Caco-2 (cell line): Measurements from ENCODE around the gene OMP. TPM values are rescaled to one million over a fixed set of nuclear protein-coding genes. Genes with fewer than 3 reads are reported as not detected.

ENCODE experiments used
- BruUV-seq: library from RNA; stranded (reverse); fragments of 400-500 nt; replicated peaks from 2 replicates; lab custom pipeline; 2021; lab: Mats Ljungman, UMichigan
- CTCF ChIA-PET: fragments of 300-600 bp; sonication (Branson Sonifier 250); formaldehyde crosslinking; loops from one replicate; lab custom pipeline; 2022; ENCODE audit warnings: antibody characterized with exemption; lab: Charles Lee
- POLR2A ChIA-PET: fragments of 300-600 bp; sonication (Branson Sonifier 250); formaldehyde crosslinking; loops from one replicate; lab custom pipeline; 2022; ENCODE audit warnings: antibody characterized with exemption; lab: Charles Lee
- DNase-seq, 2 experiments: peaks; one replicate each; pipeline versions ENCODE4 v3.0.0 to v3.0.0-alpha.2; 2020 to 2022
- H3K27me3 ChIP-seq: replicated peaks from 2 replicates; pipeline ENCODE4 v1.6.0; 2011; ENCODE audit warnings: low read length; ENCODE audit not compliant: control insufficient read depth, insufficient read depth
- H3K36me3 ChIP-seq: 2 replicates; pipeline ENCODE4 v1.5.1; 2011; ENCODE audit warnings: low read length; ENCODE audit not compliant: control insufficient read depth, insufficient read depth
- H3K4me1 ChIP-seq: fragments of 250-450 bp; sonication (Bioruptor Pico); 2 replicates; pipeline ENCODE4 v1.5.1; 2020; ENCODE audit warnings: mild to moderate bottlenecking
- H3K4me3 ChIP-seq: 2 replicates; pipeline ENCODE4 v1.5.1; 2011; ENCODE audit warnings: low read depth, mild to moderate bottlenecking, control low read depth, low read length
- H3K9me3 ChIP-seq: fragments of 250-450 bp; sonication (Bioruptor Pico); 2 replicates; pipeline ENCODE4 v1.5.1; 2020; ENCODE audit warnings: mild to moderate bottlenecking, moderate library complexity
- H3K27ac Mint-ChIP-seq: one replicate; pipeline ENCODE4 v1.8.0; 2022; ENCODE audit warnings: mixed read lengths; ENCODE audit not compliant: unreplicated experiment
- H3K27me3 Mint-ChIP-seq: one replicate; pipeline ENCODE4 v1.8.0; 2022; ENCODE audit warnings: mixed read lengths; ENCODE audit not compliant: insufficient read depth, unreplicated experiment
- H3K36me3 Mint-ChIP-seq: one replicate; pipeline ENCODE4 v1.8.0; 2022; ENCODE audit warnings: mild to moderate bottlenecking, mixed read lengths; ENCODE audit not compliant: insufficient read depth, unreplicated experiment
- H3K4me1 Mint-ChIP-seq: one replicate; pipeline ENCODE4 v1.8.0; 2022; ENCODE audit warnings: low read depth, mixed read lengths; ENCODE audit not compliant: unreplicated experiment
- H3K4me3 Mint-ChIP-seq: one replicate; pipeline ENCODE4 v1.8.0; 2022; ENCODE audit warnings: mild to moderate bottlenecking, moderate library complexity, mixed read lengths; ENCODE audit not compliant: unreplicated experiment
- H3K9me3 Mint-ChIP-seq: one replicate; pipeline ENCODE4 v1.8.0; 2022; ENCODE audit warnings: mixed read lengths; ENCODE audit not compliant: unreplicated experiment
- CTCF ChIP-seq, 2 experiments: fragments of 200-600 bp in 1 of 2; IDR thresholded peaks; 1 replicate in 1 of 2; 2 replicates in 1 of 2; pipeline versions ENCODE4 v1.5.1 to v1.8.0; 2011 to 2022; ENCODE audit warnings: antibody characterized with exemption in 1 of 2, control low read depth in 1 of 2, inconsistent platforms in 1 of 2, low read depth in 1 of 2, low read length in 1 of 2, mild to moderate bottlenecking in 1 of 2, moderate library complexity in 1 of 2; ENCODE audit not compliant: insufficient read depth in 1 of 2, severe bottlenecking in 1 of 2, unreplicated experiment in 1 of 2
- intact Hi-C: fragments of 100-400 bp; cut with micrococcal nuclease; formaldehyde crosslinking; loops from one replicate; pipeline ENCODE4 v1.10.0; 2022; ENCODE audit not compliant: unreplicated experiment
- total RNA-seq: library from RNA; stranded (reverse); gene quantifications from 2 replicates; pipeline ENCODE4 v1.2.3, GENCODE V29; 2022

OMP gene
- total RNA-seq, 1 experiment from 2014 or later: 0.70 TPM

- TF ChIP-seq CTCF (IDR thresholded peaks at IDR 0.05; ENCODE audit: insufficient read depth in 1 of 2, low read depth in 1 of 2, low read length in 1 of 2, severe bottlenecking in 1 of 2, unreplicated experiment in 1 of 2): no peak
- no peak overlapping the region for H3K27ac Mint-ChIP-seq
- H3K27me3 ChIP-seq: no peaks in the 10 kb centered on the region
- DNase-seq: no peak
- H3K36me3 Mint-ChIP-seq: no peaks in the 10 kb centered on the region
- H3K4me1 ChIP-seq: peaks cover 32% of the 10 kb centered on the region
- no peaks in the 10 kb centered on the region for H3K36me3 ChIP-seq
- peaks cover 30% of the 10 kb centered on the region for H3K4me1 Mint-ChIP-seq
- no peak overlapping the region for H3K4me3 ChIP-seq
- H3K27me3 Mint-ChIP-seq: no peaks in the 10 kb centered on the region
- no peaks in the 10 kb centered on the region for H3K9me3 ChIP-seq
- peak overlapping the region; percentile 23 for H3K4me3 Mint-ChIP-seq
- CTCF ChIA-PET: interaction anchor here (0.6 to 0.8 kb wide), 3 partner anchors 48 to 1349 kb away, joined by 3 to 4 read pairs (median 3); no protein-coding TSS in a partner anchor
- intact Hi-C loops: no loop called here
- H3K9me3 Mint-ChIP-seq: no peaks in the 10 kb centered on the region
- POLR2A ChIA-PET: no interaction called here
- BruUV-seq: no TSS peak
These were observed 45.2 kb downstream of the OMP start for GRCh38 chr11:77147668-77148321.

- no peak for TF ChIP-seq CTCF (IDR thresholded peaks at IDR 0.05; ENCODE audit: insufficient read depth in 1 of 2, low read depth in 1 of 2, low read length in 1 of 2, severe bottlenecking in 1 of 2, unreplicated experiment in 1 of 2)
- H3K27me3 ChIP-seq: no peaks in the 10 kb centered on the region
- no peak overlapping the region for H3K27ac Mint-ChIP-seq
These were observed 46.5 kb downstream of the OMP start for GRCh38 chr11:77148963-77149715.

GRCh38 chr11:77149716-77150392 is 47.2 kb downstream of the OMP start:
- TF ChIP-seq CTCF (IDR thresholded peaks at IDR 0.05; ENCODE audit: insufficient read depth in 1 of 2, low read depth in 1 of 2, low read length in 1 of 2, severe bottlenecking in 1 of 2, unreplicated experiment in 1 of 2): no peak
- Histone ChIP-seq H3K36me3 (no peaks in the 10 kb centered on the region), H3K9me3 (no peaks in the 10 kb centered on the region), H3K4me1 (peaks cover 24% of the 10 kb centered on the region), H3K27me3 (no peaks in the 10 kb centered on the region), H3K4me3 (no peak overlapping the region)
- no peak overlapping the region for H3K4me3 Mint-ChIP-seq
- DNase-seq: no peak
- CTCF ChIA-PET: interaction anchor here (1.1 kb wide), 1 partner anchor 21 kb away, joined by 3 read pairs; no protein-coding TSS in a partner anchor
- H3K36me3 Mint-ChIP-seq: no peaks in the 10 kb centered on the region
- POLR2A ChIA-PET: no interaction called here
- no TSS peak for BruUV-seq
- H3K9me3 Mint-ChIP-seq: no peaks in the 10 kb centered on the region
- no peak overlapping the region for H3K27ac Mint-ChIP-seq
- intact Hi-C loops: no loop called here
- H3K4me1 Mint-ChIP-seq: peaks cover 28% of the 10 kb centered on the region
- no peaks in the 10 kb centered on the region for H3K27me3 Mint-ChIP-seq

More at GRCh38 chr11:77148963-77149715, 46.5 kb downstream of the OMP start:
- CTCF ChIA-PET: interaction anchor here (0.5 kb wide), 1 partner anchor 440 kb away, joined by 3 read pairs; no protein-coding TSS in a partner anchor
- no peaks in the 10 kb centered on the region for H3K9me3 ChIP-seq
- intact Hi-C loops: no loop called here
- no peaks in the 10 kb centered on the region for H3K36me3 ChIP-seq
- POLR2A ChIA-PET: no interaction called here
- Mint-ChIP-seq H3K4me3 (no peak overlapping the region), H3K9me3 (no peaks in the 10 kb centered on the region), H3K27me3 (no peaks in the 10 kb centered on the region), H3K4me1 (peaks cover 34% of the 10 kb centered on the region), H3K36me3 (no peaks in the 10 kb centered on the region)
- H3K4me1 ChIP-seq: peaks cover 32% of the 10 kb centered on the region
- BruUV-seq: no TSS peak
- DNase-seq: no peak
- no peak overlapping the region for H3K4me3 ChIP-seq
